SK-N-SH treated with all-trans-retinoic acid at 6 μM for 48 hours (cell line): ENCODE measurements around the gene SULT1A3.
"Not testable (repeated sequence)": the region's sequence is repeated elsewhere in the genome, so short reads cannot be mapped to it uniquely, and the experiment has no call there.

Source experiments
- ISL1 ChIP-seq: fragments of 250-450 bp; sonication (Bioruptor Pico); IDR thresholded peaks from 2 replicates; pipeline ENCODE4 v2.1.2; 2022; ENCODE audit warnings: mild to moderate bottlenecking, moderate library complexity
- TCF4 ChIP-seq: fragments of 250-450 bp; sonication (Bioruptor Pico); IDR thresholded peaks from 2 replicates; pipeline ENCODE4 v1.8.0; 2021; ENCODE audit warnings: mild to moderate bottlenecking, moderate library complexity, borderline replicate concordance
- TOX ChIP-seq: fragments of 250-450 bp; sonication (Bioruptor Pico); IDR thresholded peaks from 2 replicates; pipeline ENCODE4 v1.8.0; 2021; ENCODE audit warnings: mild to moderate bottlenecking, moderate library complexity, borderline replicate concordance
- ZFP3 ChIP-seq: fragments of 250-450 bp; sonication (Bioruptor Pico); IDR thresholded peaks from 2 replicates; pipeline ENCODE4 v1.5.0; 2020; ENCODE audit warnings: mild to moderate bottlenecking, moderate library complexity
- ZNF565 ChIP-seq: fragments of 450-650 bp; formaldehyde crosslinking; conservative IDR thresholded peaks from 2 replicates; pipeline ENCODE4 v1.5.0; 2020; ENCODE audit warnings: low read depth, mild to moderate bottlenecking, moderate library complexity
- TF ChIP-seq, protein P1 (sequence below): fragments of 250-450 bp; sonication (Bioruptor Pico); IDR thresholded peaks from 2 replicates; pipeline ENCODE4 v1.8.0; 2020; ENCODE audit warnings: mild to moderate bottlenecking, moderate library complexity, borderline replicate concordance

- TF ChIP-seq TCF4; ISL1 (CRISPR knock-in tag); ZFP3 (CRISPR knock-in tag); ZNF565; TOX (CRISPR knock-in tag): not testable (repeated sequence)
- TF ChIP-seq, protein P1, sequence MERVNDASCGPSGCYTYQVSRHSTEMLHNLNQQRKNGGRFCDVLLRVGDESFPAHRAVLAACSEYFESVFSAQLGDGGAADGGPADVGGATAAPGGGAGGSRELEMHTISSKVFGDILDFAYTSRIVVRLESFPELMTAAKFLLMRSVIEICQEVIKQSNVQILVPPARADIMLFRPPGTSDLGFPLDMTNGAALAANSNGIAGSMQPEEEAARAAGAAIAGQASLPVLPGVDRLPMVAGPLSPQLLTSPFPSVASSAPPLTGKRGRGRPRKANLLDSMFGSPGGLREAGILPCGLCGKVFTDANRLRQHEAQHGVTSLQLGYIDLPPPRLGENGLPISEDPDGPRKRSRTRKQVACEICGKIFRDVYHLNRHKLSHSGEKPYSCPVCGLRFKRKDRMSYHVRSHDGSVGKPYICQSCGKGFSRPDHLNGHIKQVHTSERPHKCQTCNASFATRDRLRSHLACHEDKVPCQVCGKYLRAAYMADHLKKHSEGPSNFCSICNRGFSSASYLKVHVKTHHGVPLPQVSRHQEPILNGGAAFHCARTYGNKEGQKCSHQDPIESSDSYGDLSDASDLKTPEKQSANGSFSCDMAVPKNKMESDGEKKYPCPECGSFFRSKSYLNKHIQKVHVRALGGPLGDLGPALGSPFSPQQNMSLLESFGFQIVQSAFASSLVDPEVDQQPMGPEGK (CRISPR knock-in tag) = not testable (repeated sequence)
Observed at GRCh38 chr16:30206252-30206651, 7.2 kb downstream of the SULT1A3 start.
